ENCODE measurements around the gene C1QTNF9.
"Not testable (repeated sequence)": the region's sequence is repeated elsewhere in the genome, so short reads cannot be mapped to it uniquely, and the experiment has no call there.

C1QTNF9 gene

DNA sequence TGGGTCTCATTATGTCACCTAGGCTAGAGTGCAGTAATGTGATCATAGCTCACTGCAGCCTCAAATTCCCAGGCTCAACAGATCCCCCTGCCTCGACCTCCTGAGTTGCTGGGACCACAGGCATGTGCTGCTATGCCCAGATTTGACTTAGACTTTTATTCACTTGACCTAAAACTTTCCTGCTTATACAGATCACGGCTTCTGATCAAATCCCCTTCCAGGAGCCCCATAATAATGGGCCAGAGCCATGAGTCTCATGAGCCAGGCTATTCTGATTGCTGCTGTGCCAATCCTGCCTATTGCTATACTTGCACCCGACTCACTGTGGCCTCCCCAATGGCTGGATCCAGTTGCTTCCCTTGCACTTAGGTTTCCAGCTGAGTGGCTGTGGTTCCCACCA, 42.0 kb downstream of the C1QTNF9 start:
- no peak for DNase-seq (ENCODE audit: insufficient read length, low spot score)
- FAIRE-seq, result no peak
- TF ChIP-seq, protein P1, sequence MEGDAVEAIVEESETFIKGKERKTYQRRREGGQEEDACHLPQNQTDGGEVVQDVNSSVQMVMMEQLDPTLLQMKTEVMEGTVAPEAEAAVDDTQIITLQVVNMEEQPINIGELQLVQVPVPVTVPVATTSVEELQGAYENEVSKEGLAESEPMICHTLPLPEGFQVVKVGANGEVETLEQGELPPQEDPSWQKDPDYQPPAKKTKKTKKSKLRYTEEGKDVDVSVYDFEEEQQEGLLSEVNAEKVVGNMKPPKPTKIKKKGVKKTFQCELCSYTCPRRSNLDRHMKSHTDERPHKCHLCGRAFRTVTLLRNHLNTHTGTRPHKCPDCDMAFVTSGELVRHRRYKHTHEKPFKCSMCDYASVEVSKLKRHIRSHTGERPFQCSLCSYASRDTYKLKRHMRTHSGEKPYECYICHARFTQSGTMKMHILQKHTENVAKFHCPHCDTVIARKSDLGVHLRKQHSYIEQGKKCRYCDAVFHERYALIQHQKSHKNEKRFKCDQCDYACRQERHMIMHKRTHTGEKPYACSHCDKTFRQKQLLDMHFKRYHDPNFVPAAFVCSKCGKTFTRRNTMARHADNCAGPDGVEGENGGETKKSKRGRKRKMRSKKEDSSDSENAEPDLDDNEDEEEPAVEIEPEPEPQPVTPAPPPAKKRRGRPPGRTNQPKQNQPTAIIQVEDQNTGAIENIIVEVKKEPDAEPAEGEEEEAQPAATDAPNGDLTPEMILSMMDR (IDR thresholded peaks at IDR 0.05; ENCODE audit: insufficient read depth, missing control alignments), result no peak

GRCh38 chr13:24353736-24354135, 44.4 kb downstream of the C1QTNF9 start:
- TF ChIP-seq, protein P1 (IDR thresholded peaks at IDR 0.05; ENCODE audit: insufficient read depth, missing control alignments), result no peak
- DNase-seq (ENCODE audit: insufficient read length, low spot score), result no peak
- FAIRE-seq, result no peak

DNA sequence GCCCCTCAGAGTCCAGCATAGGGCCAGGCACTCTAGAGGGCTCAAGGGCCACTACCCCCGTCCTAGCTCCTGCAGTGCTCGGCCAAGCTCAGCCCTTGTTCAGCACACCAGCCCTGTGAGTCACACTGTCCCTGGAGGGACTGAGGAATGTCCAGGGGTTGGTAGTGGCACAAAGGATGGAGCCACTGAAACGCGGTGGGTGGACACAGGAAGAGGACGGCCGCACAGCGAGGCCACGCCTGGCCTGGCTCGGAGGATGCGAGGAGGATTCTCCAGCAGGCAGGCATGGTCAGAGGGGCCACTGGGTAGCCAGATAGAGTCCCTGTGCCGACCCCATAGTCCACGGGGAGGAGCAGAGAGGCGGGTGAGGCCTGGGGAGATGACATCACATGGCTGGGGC, 45.7 kb downstream of the C1QTNF9 start:
- TF ChIP-seq, protein P1 (IDR thresholded peaks at IDR 0.05; ENCODE audit: insufficient read depth, missing control alignments), result no peak
- no peak for DNase-seq (ENCODE audit: insufficient read length, low spot score)

DNA sequence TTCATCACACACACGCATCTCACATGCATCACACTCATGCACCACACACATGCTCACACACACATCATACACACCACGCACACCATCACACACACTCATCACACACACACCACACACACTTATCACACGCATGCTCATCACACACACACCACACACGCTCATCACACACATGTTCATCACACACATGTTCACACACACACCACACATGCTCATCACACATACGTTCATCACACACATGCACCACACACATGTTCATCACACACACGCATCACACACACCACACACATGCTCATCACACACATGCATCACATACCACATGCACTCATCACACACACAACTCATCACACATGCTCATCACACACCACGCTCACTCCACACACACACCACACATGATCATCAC, 46.9 kb downstream of the C1QTNF9 start:
- FAIRE-seq (no peak), DNase-seq (ENCODE audit: insufficient read length, low spot score) (no peak)
- TF ChIP-seq, protein P1 (IDR thresholded peaks at IDR 0.05; ENCODE audit: insufficient read depth, missing control alignments), result no peak

More for the DNA sequence above, 45.7 kb downstream of the C1QTNF9 start:
- no peak for FAIRE-seq

- TF ChIP-seq, protein P1 (IDR thresholded peaks at IDR 0.05; ENCODE audit: insufficient read depth, missing control alignments), result no peak
- DNase-seq (ENCODE audit: insufficient read length, low spot score), result no peak
- no peak for FAIRE-seq
Observed at GRCh38 chr13:24356837-24357236, 47.5 kb downstream of the C1QTNF9 start.

DNA sequence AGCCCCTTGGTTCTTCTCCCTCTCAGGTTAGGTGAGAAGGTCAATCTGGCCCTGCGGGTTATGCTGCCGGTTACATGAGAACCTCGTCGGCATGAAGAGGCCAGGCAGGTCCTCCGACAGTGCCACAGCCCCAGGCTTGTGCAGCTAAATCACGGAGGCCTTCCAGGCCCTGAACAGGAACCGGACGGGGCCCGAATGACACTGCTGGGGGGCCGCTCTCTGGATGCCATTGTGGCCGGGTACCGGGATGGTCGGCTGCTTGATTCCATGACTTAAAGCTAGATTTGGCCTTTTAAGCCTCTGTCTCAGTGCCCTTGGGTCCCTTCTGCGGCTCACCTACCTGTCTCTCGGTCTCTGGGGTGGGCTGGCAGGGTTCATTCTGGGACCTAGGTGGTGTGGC, 48.4 kb downstream of the C1QTNF9 start:
- no peak for DNase-seq (ENCODE audit: insufficient read length, low spot score)
- TF ChIP-seq, protein P1 (IDR thresholded peaks at IDR 0.05; ENCODE audit: insufficient read depth, missing control alignments), result no peak
- no peak for FAIRE-seq

GRCh38 chr13:24358836-24359235, 49.5 kb downstream of the C1QTNF9 start:
- FAIRE-seq; DNase-seq (ENCODE audit: insufficient read length, low spot score): not testable (repeated sequence)

DNA sequence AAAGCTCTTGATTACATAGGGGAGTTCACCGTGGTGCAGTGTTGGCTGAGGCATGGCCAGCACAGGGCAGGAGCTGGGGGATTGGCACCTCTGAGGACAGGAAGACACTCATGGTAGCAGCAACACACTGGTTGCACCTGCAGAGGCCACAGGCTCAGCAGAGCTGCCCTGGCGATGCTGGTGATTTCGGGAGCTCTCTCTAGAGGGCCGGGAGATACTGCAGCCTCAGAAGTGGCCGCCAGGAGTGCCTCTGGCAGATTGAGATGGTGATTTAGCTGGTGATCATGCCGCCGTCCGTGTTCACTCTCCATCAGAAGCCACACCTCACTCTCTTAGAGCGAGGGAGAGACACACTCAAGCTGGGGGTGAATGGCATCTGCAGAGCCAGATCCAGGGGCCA, 49.9 kb downstream of the C1QTNF9 start:
- not testable (repeated sequence) for FAIRE-seq; DNase-seq (ENCODE audit: insufficient read length, low spot score)
